ENCODE data around the gene SLC12A8.

The SLC12A8 gene

DNA sequence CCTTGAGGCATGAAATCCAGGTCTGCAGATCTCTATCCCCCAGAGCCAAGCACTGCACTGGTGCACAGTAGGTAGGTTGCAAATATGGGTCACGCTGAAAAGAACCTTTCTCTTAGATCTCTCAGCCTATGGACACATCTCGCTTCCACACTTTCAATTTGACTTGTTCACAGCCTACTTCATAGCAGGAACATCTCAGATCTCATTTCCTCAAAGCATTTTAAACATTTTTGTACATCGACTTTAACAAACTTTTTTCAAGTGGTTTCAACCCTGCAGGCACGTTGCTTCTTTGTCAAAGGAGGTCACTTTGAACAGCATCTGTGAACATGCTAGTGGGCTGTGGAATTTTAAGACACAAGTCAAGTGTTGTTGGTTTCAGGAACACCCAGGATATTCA, 76.0 kb downstream of the SLC12A8 start:
- no peak for DNase-seq

DNA sequence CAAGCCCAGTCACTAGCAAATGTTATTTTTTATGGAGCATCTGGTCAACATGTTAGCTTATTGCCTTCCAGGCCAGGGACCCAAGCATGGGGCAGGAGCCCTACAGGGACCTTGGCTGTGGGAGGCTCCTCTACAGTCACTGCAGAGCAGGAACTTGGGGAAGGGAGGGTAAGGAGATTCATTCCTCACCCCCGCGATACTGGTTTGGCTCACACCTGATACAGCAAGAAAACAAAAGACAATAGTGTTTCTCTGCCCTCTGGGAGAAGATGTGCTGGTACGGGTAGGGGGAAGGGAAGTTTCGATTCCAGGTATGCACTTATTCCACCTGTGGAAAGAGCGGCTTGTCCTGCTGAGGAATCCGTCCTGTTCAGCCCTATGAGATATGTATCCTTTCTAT, 77.6 kb downstream of the SLC12A8 start:
- DNase-seq, result no peak

DNA sequence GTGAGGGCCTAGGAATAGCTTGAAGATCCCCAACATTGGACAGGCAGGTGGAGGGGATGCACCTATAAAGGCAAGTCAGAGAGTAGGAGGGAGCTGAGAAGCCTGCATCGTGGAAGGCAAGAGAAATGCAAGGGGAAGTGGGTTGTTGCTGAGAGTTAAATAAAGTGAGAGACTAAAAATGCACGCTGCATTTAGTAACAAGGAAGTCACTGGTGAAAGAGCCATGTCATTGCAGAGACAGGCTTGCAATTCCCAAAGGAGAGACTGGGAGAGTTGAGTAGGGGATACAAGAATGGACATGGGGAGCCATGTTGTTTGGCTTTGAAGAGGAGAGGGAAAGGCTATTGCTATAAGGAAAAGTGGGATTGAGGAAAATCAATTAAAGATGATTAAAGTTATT, 79.7 kb downstream of the SLC12A8 start:
- no peak for DNase-seq

DNA sequence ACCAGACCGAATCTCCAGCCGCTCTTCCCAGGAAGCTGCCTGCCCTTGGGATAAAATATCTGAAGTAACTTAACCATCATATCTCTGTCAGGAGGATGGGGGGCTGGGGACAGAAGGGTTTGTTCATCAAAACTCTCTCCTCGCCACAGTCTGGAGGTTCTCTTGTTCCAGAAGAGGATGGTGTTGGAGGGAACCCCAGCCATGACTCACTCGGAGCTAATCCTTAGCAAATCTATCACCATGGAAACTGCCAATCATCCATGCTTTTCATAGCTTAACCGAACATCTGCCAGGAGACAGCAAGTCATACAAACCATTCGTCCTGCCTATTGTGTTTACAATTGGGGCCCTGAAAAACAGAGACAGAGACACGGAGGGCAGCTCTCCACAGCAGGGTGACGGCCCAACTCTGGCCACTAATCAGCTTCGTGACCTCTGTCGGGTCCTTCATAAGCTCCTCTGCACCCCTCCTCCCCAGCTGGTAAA, 83.0 kb downstream of the SLC12A8 start:
- DNase-seq, result peak; percentile 85

DNA sequence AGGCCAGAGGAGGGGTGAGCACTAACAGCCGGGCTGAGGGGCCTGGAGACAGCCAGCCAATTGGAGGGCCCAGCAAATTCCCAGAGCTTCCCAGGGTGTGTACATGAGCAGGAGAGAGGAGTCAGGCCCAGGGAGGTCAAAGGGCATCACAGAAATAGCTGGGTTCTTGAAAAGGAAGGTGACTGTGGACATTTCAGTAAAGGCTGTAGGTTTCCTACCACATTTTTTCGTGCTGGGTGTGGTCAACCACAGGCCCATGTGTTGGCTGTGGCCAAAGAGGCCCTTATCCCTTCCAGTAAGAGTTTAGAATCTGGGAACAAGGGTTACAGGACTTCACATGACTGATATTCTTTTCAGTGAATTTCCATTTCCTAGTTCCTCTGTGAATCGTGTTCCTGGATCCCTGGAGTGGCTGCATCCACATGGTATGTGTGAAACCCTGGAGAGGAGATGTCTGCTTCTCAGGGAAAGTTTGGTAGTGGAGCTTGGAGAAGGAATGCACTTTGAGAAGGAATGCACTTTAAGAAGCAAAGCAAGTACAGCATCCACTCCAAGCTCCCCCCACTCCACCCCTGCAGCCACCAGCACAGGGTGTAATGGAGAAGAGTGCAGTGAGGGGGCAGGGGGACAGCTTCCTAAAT, 83.6 kb downstream of the SLC12A8 start:
- DNase-seq, result no peak

DNA sequence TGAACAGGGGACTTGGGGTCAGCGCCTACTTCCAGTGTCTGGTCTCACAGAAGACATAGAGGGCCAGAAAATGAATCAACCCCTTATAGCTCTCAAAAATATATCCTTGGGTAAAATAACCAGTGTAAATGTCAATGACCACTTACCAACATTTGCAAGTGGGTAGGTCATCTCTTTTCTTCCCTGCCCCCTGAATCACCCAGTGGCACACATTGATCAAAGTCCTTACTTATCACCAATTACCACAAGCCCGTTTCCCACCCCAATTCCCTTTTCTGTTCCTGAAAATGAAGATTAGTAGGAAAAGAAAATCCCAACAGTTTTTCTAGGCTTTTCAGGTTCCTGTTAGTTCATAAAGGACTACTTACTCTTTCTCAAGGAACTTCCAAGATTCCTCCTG, 86.2 kb downstream of the SLC12A8 start:
- no peak for DNase-seq

DNA sequence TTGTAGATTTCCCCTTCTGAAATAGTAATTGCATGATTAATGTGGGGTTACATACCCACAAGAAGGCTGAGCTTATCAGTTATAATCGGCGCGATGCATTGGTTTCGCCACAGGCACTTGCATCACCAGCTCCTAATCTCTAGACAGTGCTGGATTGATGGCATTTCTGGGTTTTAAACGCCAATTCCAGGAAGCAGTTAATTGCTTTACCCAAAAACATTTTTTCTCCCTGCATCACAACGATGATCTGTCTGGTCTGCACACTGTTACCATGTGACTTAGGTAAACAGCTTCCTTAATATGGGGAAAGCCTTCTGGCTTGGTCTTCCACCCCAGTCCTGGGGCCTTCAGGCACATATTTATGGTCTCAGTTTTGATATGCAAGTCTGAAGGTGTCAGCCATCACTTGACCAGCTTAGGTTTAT, 86.7 kb downstream of the SLC12A8 start:
- DNase-seq, result no peak

DNA sequence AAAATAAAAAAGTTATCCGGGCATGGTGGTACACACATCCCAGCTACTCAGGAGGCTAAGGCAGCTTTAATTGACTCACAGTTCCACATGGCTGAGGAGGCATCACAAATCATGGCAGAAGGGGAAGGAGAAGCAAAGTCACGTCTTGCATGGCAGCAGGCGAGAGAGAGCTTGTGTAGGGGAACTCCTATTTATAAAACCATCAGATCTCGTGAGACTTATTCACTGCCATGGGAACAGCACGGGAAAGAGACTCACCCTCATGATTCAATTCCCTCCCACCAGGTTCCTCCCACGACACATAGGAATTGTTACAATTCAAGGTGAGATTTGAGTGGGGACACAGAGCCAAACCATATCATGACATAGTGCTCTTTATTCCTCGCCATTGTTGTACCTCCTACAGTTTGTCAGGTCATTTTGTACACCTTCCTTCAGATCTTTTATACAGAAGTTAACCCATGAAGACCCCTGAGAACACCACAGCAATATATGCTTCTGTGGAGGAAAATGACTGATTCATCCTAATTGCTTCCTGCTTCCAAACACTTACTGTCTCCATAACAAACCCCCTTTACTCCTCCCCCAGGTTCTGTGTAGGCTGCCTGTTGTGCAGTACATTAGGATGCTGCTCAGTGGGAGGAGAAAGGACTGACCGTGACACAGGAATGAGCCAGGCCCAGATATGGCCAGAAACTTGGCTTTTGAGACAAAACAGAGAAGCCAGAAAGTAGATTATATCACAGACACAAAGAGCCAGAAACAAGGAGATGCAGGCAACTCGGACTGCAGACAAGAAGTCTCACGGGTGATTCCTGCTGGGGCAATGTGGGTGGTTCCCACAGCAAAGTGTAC, 88.9 kb downstream of the SLC12A8 start:
- DNase-seq, result no peak

DNA sequence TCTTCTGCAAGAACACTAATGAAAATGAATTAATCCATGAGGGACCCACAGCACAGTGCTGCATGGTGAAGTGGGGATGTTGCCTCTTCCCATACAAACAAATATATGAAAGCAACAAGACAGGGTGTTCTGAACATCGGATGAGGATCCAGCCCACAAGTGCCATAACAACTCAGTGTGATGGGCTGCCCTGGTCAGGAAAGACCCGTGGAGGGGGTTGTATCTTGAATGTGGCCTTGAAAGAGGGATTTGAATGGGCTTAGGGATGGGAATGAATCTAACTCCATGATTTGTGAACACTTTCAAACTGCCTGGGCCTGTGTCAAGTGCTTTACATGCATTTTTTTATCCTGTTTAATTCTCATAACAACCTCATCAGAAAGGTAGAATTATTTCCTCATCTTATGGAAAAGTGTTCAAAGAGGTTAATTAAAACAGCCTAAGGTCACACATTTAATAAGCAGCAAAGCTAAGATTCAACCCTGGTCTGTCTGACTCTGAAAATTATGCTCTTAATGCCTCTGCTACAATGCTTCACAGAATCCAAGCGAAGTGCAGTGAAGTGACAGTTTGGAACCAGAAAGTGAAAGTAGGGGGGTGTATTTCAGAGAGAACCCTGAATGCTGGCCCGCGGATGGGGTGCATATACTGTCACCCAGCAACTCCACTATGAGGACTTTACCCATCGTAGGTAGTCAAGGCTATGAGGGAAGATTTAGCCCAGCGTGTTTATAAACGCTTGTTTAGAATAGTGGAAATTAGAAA, 91.1 kb downstream of the SLC12A8 start:
- DNase-seq, result no peak

DNA sequence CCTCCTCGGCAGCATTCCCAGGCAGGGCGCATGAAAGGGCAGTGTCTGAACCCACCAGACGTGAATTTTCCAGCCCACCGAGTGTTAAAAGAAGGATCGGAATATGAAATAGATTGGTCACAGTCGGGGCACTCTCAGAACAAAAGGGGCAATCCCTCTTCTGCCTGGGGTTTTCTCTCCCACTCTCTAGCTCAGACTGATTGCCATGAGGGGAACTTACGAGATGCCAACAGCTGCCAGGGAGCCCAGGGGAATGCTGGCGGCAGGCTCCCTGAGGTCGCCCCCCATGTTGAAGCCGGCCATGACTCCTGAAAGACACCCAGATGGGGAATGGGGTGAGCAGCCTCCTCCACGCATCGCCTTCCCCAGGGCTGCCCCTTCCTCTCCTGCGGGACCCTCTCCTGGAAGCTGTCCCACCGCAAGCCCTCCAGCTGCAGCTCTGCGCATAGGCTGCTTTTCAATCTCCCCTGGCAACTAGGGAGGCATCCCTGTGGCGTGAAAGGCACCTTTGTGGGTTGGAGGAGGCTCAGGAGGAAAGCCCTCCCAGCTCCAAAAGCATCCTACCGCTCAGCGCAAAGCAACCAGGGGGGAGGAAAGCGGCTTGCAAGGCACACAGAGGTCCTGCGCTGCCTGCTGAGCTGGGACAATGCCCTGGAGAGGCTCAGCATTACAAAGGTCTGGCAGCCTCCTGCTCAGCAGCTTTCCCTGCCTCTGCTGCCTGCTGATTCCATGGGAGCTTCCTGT, 92.0 kb downstream of the SLC12A8 start:
- DNase-seq, result peak; percentile 87

DNA sequence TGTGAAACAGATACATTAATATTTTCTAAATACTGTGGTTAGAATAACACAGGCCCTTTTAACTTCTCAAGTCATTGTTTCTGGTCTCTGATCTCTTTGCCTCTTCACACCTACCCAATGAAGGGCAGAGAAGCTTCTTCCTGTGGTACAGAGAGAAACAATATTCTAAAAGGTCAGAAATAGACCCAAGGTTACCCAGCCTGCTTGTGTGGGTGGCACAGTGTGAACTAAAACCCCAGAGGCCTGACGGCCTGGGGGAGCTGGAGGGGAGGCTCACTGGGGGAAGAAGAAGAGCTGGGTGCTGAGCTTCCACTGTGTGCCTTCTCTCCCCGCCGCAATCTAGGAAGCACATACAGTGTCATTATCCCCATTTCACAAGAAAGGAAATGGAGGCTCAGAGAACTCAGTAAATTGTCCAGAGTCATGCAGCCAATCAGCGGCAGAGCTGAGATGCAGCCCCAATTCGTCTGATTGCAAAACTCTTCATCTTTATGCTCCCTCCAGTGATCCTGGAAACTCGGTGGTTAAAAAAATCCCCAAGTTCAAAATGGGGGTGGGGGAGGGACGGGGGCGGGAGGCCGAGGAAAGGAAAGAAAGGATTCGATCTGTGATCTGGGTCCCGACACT, 92.7 kb downstream of the SLC12A8 start:
- DNase-seq, result no peak

DNA sequence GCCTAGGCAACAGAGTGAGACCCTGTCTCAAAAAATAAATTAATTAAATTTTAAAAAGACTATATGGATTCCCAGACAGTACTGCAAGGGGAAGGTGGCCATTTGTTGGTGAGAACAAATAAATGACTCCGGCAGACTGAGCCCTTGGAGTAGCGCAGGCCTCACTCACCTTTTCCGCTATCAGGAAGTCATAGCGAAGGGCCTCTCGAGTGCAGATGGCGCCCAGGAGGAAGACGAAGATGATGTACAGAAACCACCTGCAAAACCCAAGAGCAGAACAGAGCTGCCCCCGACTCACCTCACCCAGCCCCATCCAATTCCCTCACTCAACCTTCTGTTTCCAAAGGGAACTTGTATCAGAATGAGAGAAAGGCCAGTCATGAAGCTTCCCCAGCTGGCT, 93.9 kb downstream of the SLC12A8 start:
- no peak for DNase-seq

DNA sequence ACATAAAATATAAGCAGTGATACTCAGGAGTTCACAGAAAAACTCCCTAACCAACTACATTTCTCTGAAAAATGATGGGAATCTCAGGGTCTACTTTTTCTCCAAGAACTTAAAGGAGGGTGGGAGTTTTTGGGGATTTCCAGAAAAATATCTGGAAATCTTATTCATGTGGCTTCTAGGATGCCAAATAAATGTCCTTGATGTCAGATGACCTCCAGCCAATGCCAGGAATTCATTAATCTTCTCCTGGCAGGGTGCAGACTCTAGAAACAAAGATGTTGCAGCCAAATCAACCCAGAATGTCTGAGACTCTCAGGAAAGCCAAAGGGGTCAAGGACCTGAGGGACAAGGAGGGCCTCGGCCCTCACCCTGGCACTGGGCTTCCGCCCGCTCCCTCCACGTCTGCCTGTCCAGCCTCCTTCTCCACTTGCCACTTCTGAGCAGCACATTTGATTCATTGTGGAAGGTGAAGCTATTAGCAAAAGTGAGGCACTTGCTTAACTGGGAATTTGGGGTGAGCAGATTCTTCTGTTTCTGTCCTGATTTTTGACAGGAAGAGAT, 94.8 kb downstream of the SLC12A8 start:
- DNase-seq, result no peak

DNA sequence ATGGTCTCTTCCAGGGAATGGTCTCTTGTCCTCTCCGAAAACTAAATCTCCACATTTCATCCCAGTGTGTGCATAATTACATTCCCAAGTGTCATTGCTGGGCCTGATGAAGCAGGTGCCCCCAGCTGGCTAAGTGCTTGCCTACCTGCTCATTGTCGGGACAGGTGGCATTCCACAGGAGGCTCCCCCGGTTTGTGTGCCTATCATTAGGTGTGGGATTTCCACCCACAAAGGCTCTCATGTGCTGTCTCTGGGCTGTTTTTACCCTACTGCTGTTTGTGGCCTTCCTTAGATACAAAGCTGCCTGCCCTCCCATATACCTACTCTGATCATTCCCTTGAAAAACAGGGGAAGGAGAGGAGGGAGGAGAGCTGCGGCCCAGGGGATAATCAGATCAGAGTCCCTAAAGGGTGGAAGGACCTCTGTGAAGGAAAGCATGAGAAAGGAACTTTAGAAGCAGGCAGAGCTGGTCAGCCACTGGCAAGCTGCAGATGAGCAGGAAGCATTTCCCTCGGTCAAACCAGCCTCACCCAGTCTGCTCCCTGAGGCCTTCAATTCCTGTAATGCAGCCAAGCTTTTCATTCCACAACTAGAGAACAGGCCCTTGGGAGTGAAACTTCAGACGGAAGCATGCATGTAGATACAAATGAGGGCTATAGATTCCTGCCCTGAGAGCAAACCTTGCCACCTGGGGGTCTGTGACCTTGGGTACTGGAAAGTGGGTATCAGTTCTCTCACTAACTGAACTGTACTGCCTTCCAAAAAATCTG, 96.1 kb downstream of the SLC12A8 start:
- no peak for DNase-seq

DNA sequence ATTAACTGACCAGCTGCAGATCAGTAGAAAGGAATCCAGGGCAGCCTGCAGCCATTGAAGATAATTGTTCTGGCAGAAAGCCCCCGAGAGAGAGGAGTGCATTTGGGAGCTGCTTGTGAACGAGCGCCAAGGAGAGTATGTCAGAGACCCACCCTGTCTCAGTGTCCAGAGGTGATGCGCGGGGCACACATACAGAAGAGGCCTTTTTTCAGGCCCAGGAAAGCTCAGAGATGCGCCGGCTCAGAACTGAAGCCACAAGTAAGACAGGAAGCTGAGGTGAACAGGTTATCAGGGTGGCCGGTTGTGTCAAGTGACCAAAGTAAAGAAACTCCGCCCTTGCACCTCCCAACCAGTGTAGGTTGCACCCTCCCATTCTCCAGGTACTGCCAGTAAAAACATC, 96.9 kb downstream of the SLC12A8 start:
- peak; percentile 66 for DNase-seq

DNA sequence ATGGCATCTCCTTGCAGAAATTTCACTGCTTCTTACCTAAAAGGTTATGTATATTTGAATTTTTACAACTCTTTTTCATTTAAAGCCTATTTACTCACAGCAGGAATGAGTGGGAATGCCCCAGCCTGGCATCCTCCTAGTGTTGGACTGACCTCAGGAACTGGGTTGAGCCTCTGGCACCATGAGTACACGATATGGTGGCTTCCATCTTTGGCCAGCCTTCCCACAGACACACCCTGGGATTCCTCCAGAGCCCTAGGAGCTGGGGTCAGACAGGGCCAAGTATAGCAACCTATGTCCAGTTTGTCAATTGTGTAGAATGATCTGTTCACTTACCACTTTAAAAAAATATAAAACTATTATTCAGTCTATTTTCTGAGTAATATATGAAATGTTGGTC, 99.6 kb downstream of the SLC12A8 start:
- DNase-seq, result no peak

DNA sequence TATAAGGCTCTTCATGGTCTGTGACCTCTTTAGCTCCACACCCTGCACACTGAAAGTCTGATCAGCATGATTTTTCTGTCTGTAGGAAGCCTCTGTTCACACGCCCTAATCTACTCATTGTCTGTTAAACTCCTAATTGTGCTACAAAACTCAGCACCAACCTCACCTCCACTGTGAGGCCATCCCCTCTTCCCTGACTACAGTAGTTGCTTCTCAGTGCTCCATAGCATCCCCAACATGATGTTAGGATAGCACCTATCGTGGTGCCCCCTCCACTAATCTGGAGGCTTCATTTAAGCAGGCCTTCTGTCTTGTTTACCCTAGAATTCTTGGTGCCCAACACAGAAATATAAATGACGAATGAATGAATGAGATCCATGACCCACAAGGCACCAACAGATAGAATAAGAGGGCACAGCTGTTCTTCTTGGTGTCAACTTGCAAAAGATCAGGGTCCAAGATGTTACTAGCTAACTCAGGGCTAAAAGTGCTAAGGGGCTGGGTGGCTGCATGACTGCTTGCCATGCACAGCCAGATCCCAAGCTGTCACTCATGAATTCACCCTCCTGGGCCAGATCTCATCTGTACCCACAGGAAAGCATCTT, 101.6 kb downstream of the SLC12A8 start:
- no peak for DNase-seq

DNA sequence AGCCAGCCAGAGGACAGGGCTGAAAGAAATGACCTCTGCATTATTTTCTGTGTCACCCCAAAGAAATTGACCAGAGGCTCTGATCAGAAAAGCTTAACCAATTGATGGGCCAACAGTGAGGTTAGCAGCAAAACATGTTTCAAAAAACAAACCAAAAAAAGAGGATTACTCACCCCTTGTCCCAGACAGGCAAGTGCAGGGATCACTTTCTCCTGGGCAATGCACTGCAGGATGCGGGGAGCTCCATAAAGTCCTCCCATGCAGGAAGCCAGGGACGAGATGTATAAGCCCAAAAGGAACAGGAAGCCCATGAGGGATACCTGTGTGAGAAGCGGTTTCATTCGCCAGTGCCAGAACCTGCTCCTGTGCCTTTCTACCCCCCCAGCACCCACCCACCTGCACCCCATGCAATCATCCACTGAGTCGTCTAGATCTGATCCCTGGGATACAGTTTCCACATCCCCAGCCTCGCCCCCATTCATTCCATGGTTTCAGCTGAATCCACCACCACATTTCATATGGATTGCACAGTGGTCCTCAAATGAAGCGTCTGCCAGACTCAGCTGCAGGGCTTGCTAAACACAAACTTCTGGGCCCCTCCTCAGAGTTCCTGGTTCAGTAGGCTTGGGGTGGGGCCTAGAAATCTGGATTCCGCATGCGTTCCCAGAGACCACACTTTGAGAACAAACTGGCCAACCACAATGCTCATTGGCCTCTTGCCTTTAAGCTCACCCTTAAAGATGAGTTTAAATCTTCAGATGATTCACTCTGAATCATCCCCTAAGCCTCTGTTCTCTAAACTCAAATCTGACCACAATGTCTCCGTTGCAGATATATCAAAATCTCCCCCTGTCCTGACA, 102.3 kb downstream of the SLC12A8 start:
- no peak for DNase-seq

DNA sequence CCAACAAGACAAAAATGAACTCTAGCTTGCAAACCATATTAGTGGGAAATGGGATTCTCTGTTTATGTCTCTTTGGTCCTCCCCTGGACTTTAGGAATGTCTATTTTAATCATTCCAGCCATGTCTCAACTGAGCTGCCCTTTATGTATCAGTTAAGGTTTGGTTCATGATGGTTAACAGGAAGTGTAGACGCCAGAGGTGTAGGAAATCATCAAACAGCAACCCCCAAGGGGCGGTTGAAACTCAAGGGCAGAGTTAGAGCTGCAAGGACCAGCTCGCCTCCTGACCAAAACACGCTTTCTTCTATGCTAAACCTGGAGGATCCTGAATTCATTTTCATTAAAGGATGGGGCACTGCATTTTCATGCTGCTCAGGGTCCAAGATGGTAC, 103.0 kb downstream of the SLC12A8 start:
- DNase-seq, result no peak

Measured in NCI-H146 (cell line).